Left hindlimb (tissue), 1 donor: ENCODE results near the gene NGF.
"Not testable (repeated sequence)": the region's sequence is repeated elsewhere in the genome, so short reads cannot be mapped to it uniquely, and the experiment has no call there.

Experiments
- DNase-seq: peaks from one replicate; pipeline ENCODE4 v3.0.0-alpha.2; 2018

NGF gene

DNA sequence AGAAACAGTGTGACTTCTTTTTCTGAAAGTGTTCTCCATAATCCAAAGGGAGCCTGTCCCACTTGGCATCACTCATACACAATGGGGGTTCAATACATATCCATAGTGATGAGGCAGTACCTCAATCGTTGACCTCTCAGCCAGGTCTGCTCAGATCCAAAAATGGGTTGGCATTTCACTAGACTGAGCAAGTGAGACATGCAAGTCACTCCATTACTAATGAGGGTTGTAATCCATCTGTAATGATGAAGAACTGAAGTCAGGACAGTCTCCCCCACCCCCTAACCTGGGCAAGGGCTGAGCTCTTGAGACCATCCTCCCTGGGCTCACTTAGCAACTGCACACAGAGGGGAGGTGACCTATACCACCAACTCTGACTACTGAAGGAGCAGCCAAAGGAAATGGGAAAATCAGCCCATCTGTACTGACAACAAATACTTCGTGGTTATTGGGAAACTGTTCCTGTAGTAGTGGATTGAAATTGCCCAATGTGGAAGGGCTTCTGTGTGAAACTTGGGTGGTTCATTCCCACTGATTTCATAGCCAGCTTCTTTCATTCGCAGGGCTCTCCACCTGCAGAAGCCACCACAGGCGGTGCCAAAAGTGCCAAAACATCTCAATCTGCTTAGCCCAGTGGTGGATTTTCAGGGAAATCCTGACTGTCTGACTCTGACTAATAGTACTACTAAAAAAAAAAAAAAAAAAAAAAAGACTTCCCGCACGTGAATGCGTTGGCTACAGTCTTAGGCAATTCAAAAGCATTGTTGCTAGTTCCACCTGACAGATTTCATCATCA, 5.0 kb downstream of the NGF start:
- DNase-seq: no peak

DNA sequence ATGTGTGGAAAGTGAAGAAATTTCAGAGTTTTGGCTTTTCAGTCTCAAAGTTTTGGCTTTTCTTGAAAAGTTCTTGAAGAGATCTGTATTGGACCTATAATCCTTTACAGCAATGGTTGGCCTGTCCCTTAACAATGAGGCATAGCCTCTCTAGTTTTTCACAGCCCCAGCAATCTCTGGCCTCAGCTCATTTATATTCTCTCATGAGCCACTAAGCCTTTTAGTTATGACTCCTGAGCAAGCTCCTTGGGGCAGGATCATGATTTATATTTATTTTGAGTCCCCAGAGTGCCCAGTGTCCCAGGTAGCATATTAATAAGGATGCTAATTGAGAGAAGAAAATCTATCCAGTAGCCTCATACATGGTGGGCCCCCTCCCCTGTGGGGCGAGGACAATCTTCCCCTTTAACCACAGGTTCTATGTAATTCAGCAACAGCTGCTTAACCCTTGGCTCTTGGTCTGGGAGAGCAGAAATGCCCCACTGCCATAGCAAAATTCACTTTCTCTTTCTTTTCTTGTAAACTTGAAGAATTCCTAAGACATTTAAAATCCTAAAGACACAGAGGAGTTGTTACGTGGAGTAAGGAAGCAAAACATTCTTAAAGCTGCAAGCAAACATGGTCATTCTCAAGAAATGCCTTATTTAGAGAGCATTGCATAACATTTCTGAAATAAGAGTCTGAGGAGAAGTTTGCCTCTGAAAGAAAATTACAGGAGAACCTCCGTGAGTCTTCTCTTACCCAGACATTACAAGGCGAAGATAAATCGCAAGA, 6.3 kb downstream of the NGF start:
- no peak for DNase-seq

- DNase-seq: peak; percentile 53
These were observed 7.5 kb downstream of the NGF start for GRCh38 chr1:115330480-115331013.

DNA sequence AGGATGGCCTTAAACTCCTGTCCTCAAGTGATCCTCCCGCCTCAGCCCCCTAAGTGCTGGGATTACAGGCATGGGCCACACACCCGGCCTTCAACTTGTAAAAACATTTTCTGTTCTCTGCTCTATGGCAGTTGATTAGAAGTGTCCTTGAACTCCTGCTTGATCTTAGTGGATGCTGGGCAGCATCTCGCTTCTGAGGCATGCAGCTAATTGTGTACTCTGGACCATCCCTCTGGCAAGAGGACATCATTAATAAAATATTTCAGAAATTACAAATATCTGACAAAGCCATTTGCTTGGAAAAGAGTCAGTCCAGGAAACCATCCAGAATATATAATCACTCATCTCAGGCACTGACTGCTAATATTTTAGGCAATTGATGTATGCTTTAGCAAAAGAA, 8.1 kb downstream of the NGF start:
- no peak for DNase-seq

GRCh38 chr1:115327270-115327669, 10.8 kb downstream of the NGF start:
- DNase-seq: no peak

DNA sequence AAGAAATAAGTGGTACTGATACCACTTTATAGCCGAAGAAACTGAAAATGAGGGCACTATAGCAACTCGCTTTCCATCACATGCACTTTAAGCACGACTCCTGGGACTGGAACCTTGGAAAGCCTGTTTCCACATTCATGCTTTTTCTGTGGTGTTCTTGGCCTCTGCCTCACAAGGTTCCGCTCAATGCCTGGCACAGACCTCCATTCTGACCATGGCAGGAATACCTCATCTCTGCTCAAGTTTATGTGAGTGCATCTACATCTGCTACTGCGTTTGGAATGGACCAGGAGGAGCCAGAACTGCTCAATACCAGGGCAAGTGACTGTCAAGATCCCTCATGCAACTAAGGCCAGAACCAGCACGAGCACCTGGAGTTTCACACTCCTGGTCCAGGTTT, 11.6 kb downstream of the NGF start:
- DNase-seq: no peak

DNA sequence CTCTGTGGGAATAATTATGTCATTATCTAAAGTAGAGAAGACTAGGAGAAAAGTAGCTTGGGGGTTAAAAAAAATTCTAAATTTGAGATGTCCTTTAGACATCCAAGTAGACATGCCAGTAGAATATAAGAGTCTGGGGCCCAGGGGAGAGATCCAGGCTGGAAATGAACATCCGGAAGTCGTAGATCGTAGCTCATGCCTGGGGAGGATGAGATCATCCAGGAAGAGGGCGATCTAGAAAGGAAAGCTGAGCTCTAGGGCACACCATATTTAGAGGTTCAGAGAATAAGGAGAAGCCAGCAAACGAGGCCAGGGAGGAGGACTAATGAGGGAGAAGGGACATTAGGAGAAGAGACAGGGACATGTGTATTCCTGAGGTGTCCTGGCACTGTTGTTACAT, 12.2 kb downstream of the NGF start:
- no peak for DNase-seq

DNA sequence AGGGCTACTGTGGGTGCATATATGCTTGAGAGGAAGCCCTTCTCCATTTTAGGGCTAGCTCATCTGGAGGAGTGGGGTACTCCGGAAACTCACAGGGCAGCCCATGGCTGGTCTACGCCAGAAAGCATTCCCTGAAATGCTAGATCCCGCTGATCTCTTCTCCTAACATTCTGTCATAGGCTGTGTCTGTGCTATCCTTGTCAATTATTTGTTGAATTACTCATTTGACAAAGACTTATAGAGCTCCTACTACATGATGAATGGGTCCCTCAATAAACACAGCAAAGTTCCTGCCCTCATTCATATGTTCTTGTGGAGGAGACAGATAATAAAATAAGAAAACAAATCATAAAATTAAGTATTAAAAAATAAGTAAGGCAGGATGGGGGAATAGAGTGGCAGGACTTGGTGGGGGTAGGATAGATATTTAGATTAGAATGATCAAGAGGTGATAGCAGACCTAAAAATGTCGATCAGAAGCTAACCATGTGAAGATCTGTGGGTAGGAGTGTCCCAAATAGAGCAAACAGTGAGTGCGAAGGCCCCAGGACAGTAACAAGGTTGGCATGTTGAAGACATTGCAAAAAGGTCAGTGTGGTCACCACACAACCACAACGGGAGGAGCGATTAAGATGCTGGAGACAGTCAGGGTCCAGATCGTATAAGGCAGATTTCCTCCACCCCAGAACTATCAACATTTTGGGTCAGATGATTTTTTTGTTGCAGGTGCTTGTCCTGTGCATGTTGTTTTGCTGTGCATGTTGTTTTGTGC, 13.2 kb downstream of the NGF start:
- DNase-seq: no peak

- DNase-seq: no peak
These were observed 14.6 kb downstream of the NGF start for GRCh38 chr1:115323366-115324004.

GRCh38 chr1:115322631-115323030, 15.4 kb downstream of the NGF start:
- no peak for DNase-seq

DNA sequence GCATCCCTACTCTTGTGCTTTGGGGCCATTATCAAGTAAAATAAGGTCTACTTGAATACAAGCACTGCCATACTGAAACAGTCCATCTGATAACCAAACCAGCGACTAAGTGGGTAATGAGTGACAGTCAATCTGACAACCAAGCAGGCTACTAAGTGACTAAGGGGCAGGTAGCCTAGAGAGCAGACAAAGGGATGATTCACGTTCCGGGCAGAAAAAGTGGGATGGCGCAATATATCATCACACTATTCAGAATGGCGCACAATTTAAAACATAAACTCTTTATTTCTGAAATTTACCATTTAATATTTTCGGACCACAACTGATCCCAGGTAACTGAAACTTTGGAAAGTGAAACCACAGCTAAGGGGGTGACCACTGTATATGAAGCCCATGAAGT, 17.7 kb downstream of the NGF start:
- no peak for DNase-seq

DNA sequence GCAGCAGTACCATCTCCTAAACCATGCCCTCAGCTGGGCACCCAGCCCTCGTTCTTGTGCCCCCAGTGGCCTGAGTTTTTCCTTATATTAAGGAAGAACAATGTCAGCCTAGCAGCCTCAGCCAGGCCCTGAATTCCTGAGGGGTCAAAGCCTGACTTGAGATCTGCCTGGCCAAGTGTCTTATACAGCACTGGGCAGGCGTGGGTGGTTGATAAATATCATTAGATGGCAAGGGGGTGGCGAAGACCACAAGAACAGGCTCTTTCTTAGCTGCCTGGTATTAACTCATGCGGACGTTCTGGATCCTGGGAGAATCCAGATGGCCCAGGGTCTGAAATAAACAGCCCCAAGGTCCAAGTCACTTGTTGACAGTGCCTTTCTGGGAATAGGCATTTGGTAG, 18.3 kb downstream of the NGF start:
- DNase-seq: no peak

GRCh38 chr1:115317101-115318012, 20.7 kb downstream of the NGF start:
- DNase-seq: no peak

GRCh38 chr1:115314765-115315164, 23.3 kb downstream of the NGF start:
- DNase-seq: no peak

GRCh38 chr1:115314092-115314491, 24.0 kb downstream of the NGF start:
- DNase-seq: no peak

GRCh38 chr1:115313182-115313581, 24.9 kb downstream of the NGF start:
- DNase-seq: no peak

DNA sequence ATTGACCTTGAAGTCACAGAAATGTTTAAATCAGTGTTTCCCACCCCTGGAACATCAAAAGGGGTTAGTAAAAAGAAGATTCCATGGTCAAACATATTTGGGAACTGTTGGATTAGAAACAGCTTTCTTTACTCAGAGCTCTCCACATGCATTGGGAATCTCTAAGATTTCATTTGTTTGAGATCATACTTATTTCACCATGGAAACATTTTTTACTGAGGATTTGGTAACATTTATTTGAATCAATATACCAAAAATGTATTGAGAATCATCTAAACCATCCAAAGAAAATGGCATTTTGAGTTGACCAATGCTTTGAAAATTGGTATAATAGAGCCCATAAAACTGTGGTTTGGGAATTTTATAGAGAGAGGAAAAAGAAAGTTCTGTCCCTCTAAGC, 25.3 kb downstream of the NGF start:
- DNase-seq: no peak

GRCh38 chr1:115311474-115311989, 26.5 kb downstream of the NGF start:
- DNase-seq: no peak

GRCh38 chr1:115310581-115311473, 27.2 kb downstream of the NGF start:
- no peak for DNase-seq

GRCh38 chr1:115309504-115309903, 28.5 kb downstream of the NGF start:
- not testable (repeated sequence) for DNase-seq
